ENCODE measurements around the gene STX4. TPM values are rescaled to one million over a fixed set of nuclear protein-coding genes. Genes with fewer than 3 reads are reported as not detected.

The STX4 gene
- total RNA-seq, 1 donor from 2014 or later, result 21.9 TPM

GRCh38 chr16:31006086-31006385 is 27.3 kb upstream of the STX4 start:
- no peak overlapping the region for H3K4me3 Mint-ChIP-seq
- peaks cover 9% of the 10 kb centered on the region for H3K27me3 Mint-ChIP-seq (ENCODE audit: low read depth)
- DNase-seq (ENCODE audit: low read depth, low spot score), result no peak
- peaks cover 13% of the 10 kb centered on the region for H3K4me1 Mint-ChIP-seq
- no peak for TF ChIP-seq CTCF (conservative IDR thresholded peaks at IDR 0.05)
- H3K9me3 Mint-ChIP-seq, result no peaks in the 10 kb centered on the region
- no peak overlapping the region for H3K27ac Mint-ChIP-seq (ENCODE audit: unreplicated experiment)
- no peaks in the 10 kb centered on the region for H3K36me3 Mint-ChIP-seq (ENCODE audit: low read depth)

- no peaks in the 10 kb centered on the region for H3K36me3 Mint-ChIP-seq (ENCODE audit: low read depth)
- no peak for TF ChIP-seq CTCF (conservative IDR thresholded peaks at IDR 0.05)
- peaks cover 10% of the 10 kb centered on the region for H3K27me3 Mint-ChIP-seq (ENCODE audit: low read depth)
- no peak overlapping the region for H3K27ac Mint-ChIP-seq (ENCODE audit: unreplicated experiment)
- no peaks in the 10 kb centered on the region for H3K9me3 Mint-ChIP-seq
- peak overlapping the region; percentile 39 for H3K4me3 Mint-ChIP-seq
- no peak for DNase-seq (ENCODE audit: low read depth, low spot score)
- peaks cover 18% of the 10 kb centered on the region for H3K4me1 Mint-ChIP-seq
These were observed 26.8 kb upstream of the STX4 start for GRCh38 chr16:31006589-31006988.

- peaks cover 18% of the 10 kb centered on the region for H3K4me1 Mint-ChIP-seq
- no peak for DNase-seq (ENCODE audit: low read depth, low spot score)
- H3K36me3 Mint-ChIP-seq (ENCODE audit: low read depth), result no peaks in the 10 kb centered on the region
- no peak overlapping the region for H3K27ac Mint-ChIP-seq (ENCODE audit: unreplicated experiment)
- no peaks in the 10 kb centered on the region for H3K9me3 Mint-ChIP-seq
- no peak overlapping the region for H3K4me3 Mint-ChIP-seq
- peaks cover 19% of the 10 kb centered on the region for H3K27me3 Mint-ChIP-seq (ENCODE audit: low read depth)
- TF ChIP-seq CTCF (conservative IDR thresholded peaks at IDR 0.05), result no peak
These were observed 25.7 kb upstream of the STX4 start for GRCh38 chr16:31007684-31008083.

GRCh38 chr16:31008149-31008548 is 25.2 kb upstream of the STX4 start:
- H3K4me1 Mint-ChIP-seq, result peaks cover 18% of the 10 kb centered on the region
- no peak overlapping the region for H3K4me3 Mint-ChIP-seq
- no peak for TF ChIP-seq CTCF (conservative IDR thresholded peaks at IDR 0.05)
- DNase-seq (ENCODE audit: low read depth, low spot score), result no peak
- no peaks in the 10 kb centered on the region for H3K36me3 Mint-ChIP-seq (ENCODE audit: low read depth)
- peaks cover 22% of the 10 kb centered on the region for H3K27me3 Mint-ChIP-seq (ENCODE audit: low read depth)
- H3K27ac Mint-ChIP-seq (ENCODE audit: unreplicated experiment), result no peak overlapping the region
- no peaks in the 10 kb centered on the region for H3K9me3 Mint-ChIP-seq

- H3K27me3 Mint-ChIP-seq (ENCODE audit: low read depth), result peaks cover 26% of the 10 kb centered on the region
- no peaks in the 10 kb centered on the region for H3K9me3 Mint-ChIP-seq
- no peak overlapping the region for H3K27ac Mint-ChIP-seq (ENCODE audit: unreplicated experiment)
- peaks cover 18% of the 10 kb centered on the region for H3K4me1 Mint-ChIP-seq
- no peaks in the 10 kb centered on the region for H3K36me3 Mint-ChIP-seq (ENCODE audit: low read depth)
- H3K4me3 Mint-ChIP-seq, result no peak overlapping the region
- TF ChIP-seq CTCF (conservative IDR thresholded peaks at IDR 0.05), result no peak
- no peak for DNase-seq (ENCODE audit: low read depth, low spot score)
These were observed 24.8 kb upstream of the STX4 start for GRCh38 chr16:31008551-31008950.

DNA sequence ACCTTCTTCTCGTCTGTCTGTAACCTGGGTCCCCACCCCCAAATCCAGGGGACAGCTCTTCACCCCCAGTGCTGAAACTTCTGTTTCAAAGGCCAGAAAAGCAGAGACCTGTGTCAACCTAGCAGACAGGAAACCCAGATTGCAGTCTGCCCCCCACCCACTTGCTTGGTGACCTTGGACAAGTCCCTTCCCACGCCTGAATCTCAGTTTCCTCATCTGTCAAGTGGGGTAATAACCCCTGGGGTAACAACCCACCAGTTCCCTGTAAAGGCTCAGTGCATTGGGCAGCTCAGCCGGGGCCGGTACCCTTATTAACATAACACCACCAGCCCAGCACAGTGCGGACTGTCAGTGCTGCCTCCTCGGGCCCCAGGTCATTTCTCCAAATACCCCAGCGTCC is 24.2 kb upstream of the STX4 start:
- Mint-ChIP-seq H3K4me3 (peak overlapping the region; percentile 69), H3K27ac (ENCODE audit: unreplicated experiment) (peak overlapping the region; percentile 67), H3K9me3 (no peaks in the 10 kb centered on the region), H3K27me3 (ENCODE audit: low read depth) (peaks cover 29% of the 10 kb centered on the region), H3K4me1 (peaks cover 18% of the 10 kb centered on the region), H3K36me3 (ENCODE audit: low read depth) (no peaks in the 10 kb centered on the region)
- TF ChIP-seq CTCF (conservative IDR thresholded peaks at IDR 0.05), result no peak
- no peak for DNase-seq (ENCODE audit: low read depth, low spot score)

Measured in neural crest cell (in vitro differentiated cells).